ENCODE results near the gene LYG1.

LYG1 gene

GRCh38 chr2:99261242-99261641 is 39.8 kb downstream of the LYG1 start:
- DNase-seq: no peak

- DNase-seq: no peak
These were observed 40.8 kb downstream of the LYG1 start for GRCh38 chr2:99260184-99260583.

GRCh38 chr2:99259465-99259864 is 41.5 kb downstream of the LYG1 start:
- DNase-seq: no peak

GRCh38 chr2:99256677-99257076 is 44.3 kb downstream of the LYG1 start:
- no peak for DNase-seq

- no peak for DNase-seq
These were observed 45.3 kb downstream of the LYG1 start, which contains the start of gene LYG2 for GRCh38 chr2:99255491-99256318. Gene LYG2 (minus strand): TSS chr2:99255666. CDS start chr2:99254260, 1,406 bp downstream.

- no peak for DNase-seq
These were observed 51.0 kb downstream of the LYG1 start for GRCh38 chr2:99249951-99250350.

- DNase-seq: no peak
These were observed 58.8 kb downstream of the LYG1 start for GRCh38 chr2:99242151-99242550.

- DNase-seq: no peak
These were observed 60.6 kb downstream of the LYG1 start for GRCh38 chr2:99240431-99240830.

GRCh38 chr2:99238599-99238998 is 62.4 kb downstream of the LYG1 start:
- DNase-seq: no peak

Data from effector CD8-positive, alpha-beta T cell (primary cell).